Activated T-cell treated with anti-CD3 and anti-CD28 coated beads, Interleukin-2, amount 50 U/mL, for 24 hours (primary cell): ENCODE results near the gene NEDD8.
"Not testable (repeated sequence)": the region's sequence is repeated elsewhere in the genome, so short reads cannot be mapped to it uniquely, and the experiment has no call there.

Source experiments
- DNase-seq: peaks from one replicate; pipeline ENCODE4 v3.0.0-alpha.2; 2020
- H3K27ac Mint-ChIP-seq: 2 replicates; pipeline ENCODE4 v1.8.0; 2020; ENCODE audit warnings: mild to moderate bottlenecking, mixed read lengths
- H3K27me3 Mint-ChIP-seq: 2 replicates; pipeline ENCODE4 v1.8.0; 2020; ENCODE audit warnings: mixed read lengths
- H3K36me3 Mint-ChIP-seq: 2 replicates; pipeline ENCODE4 v1.8.0; 2020; ENCODE audit warnings: low read depth, mixed read lengths
- H3K4me1 Mint-ChIP-seq: 2 replicates; pipeline ENCODE4 v1.8.0; 2020; ENCODE audit warnings: low read depth, mixed read lengths
- H3K4me3 Mint-ChIP-seq: 2 replicates; pipeline ENCODE4 v1.8.0; 2020; ENCODE audit warnings: mild to moderate bottlenecking, moderate library complexity, mixed read lengths
- H3K9me3 Mint-ChIP-seq: 2 replicates; pipeline ENCODE4 v1.8.0; 2020; ENCODE audit warnings: mixed read lengths

Gene NEDD8

GRCh38 chr14:24245350-24245749 is 13.2 kb upstream of the NEDD8 start:
- H3K9me3 Mint-ChIP-seq, H3K27me3 Mint-ChIP-seq, H3K4me3 Mint-ChIP-seq: not testable (repeated sequence)
- Mint-ChIP-seq H3K4me1 (peaks cover 58% of the 10 kb centered on the region), H3K27ac (peak overlapping the region; percentile 39), H3K36me3 (peaks cover 24% of the 10 kb centered on the region)
- peak; percentile 26 for DNase-seq

GRCh38 chr14:24243336-24243836 is 11.2 kb upstream of the NEDD8 start:
- Mint-ChIP-seq H3K27me3 (no peaks in the 10 kb centered on the region), H3K4me1 (peaks cover 66% of the 10 kb centered on the region), H3K27ac (peak overlapping the region; percentile 100), H3K36me3 (peaks cover 40% of the 10 kb centered on the region), H3K4me3 (peak overlapping the region; percentile 96), H3K9me3 (no peaks in the 10 kb centered on the region)
- DNase-seq = peak; percentile 39

- peak; percentile 96 for DNase-seq
- Mint-ChIP-seq H3K27ac (peak overlapping the region; percentile 100), H3K4me3 (peak overlapping the region; percentile 96), H3K36me3 (peaks cover 55% of the 10 kb centered on the region), H3K9me3 (no peaks in the 10 kb centered on the region), H3K4me1 (peaks cover 67% of the 10 kb centered on the region), H3K27me3 (no peaks in the 10 kb centered on the region)
Observed at GRCh38 chr14:24241829-24242443, 9.8 kb upstream of the NEDD8 start.

- Mint-ChIP-seq H3K36me3 (peaks cover 71% of the 10 kb centered on the region), H3K27me3 (no peaks in the 10 kb centered on the region), H3K9me3 (no peaks in the 10 kb centered on the region), H3K4me3 (peak overlapping the region; percentile 96), H3K4me1 (peaks cover 73% of the 10 kb centered on the region), H3K27ac (peak overlapping the region; percentile 100)
- peak; percentile 24 for DNase-seq
Observed at GRCh38 chr14:24240110-24240918, 8.1 kb upstream of the NEDD8 start.

- Mint-ChIP-seq H3K4me3 (no peak overlapping the region), H3K4me1 (peaks cover 82% of the 10 kb centered on the region), H3K27me3 (no peaks in the 10 kb centered on the region), H3K27ac (peak overlapping the region; percentile 100), H3K36me3 (peaks cover 87% of the 10 kb centered on the region), H3K9me3 (no peaks in the 10 kb centered on the region)
- peak; percentile 22 for DNase-seq
Observed at GRCh38 chr14:24238527-24239037, 6.4 kb upstream of the NEDD8 start.

- H3K27ac Mint-ChIP-seq = peak overlapping the region; percentile 100
- H3K4me1 Mint-ChIP-seq = peaks cover 82% of the 10 kb centered on the region
- H3K9me3 Mint-ChIP-seq = no peaks in the 10 kb centered on the region
- DNase-seq = peak; percentile 25
- no peaks in the 10 kb centered on the region for H3K27me3 Mint-ChIP-seq
- no peak overlapping the region for H3K4me3 Mint-ChIP-seq
- H3K36me3 Mint-ChIP-seq = peaks cover 91% of the 10 kb centered on the region
Observed at GRCh38 chr14:24238123-24238522, 6.0 kb upstream of the NEDD8 start.

GRCh38 chr14:24237463-24237955 is 5.3 kb upstream of the NEDD8 start:
- Mint-ChIP-seq H3K27ac (peak overlapping the region; percentile 100), H3K27me3 (no peaks in the 10 kb centered on the region), H3K9me3 (no peaks in the 10 kb centered on the region), H3K4me3 (no peak overlapping the region), H3K4me1 (peaks cover 80% of the 10 kb centered on the region), H3K36me3 (peaks cover 95% of the 10 kb centered on the region)
- DNase-seq = peak; percentile 9

- DNase-seq = peak; percentile 23
- no peaks in the 10 kb centered on the region for H3K27me3 Mint-ChIP-seq
- no peak overlapping the region for H3K4me3 Mint-ChIP-seq
- H3K9me3 Mint-ChIP-seq = no peaks in the 10 kb centered on the region
- H3K4me1 Mint-ChIP-seq = peaks cover 78% of the 10 kb centered on the region
- H3K27ac Mint-ChIP-seq = peak overlapping the region; percentile 100
- peaks cover 94% of the 10 kb centered on the region for H3K36me3 Mint-ChIP-seq
Observed at GRCh38 chr14:24236689-24237462, 4.7 kb upstream of the NEDD8 start.

- no peaks in the 10 kb centered on the region for H3K27me3 Mint-ChIP-seq
- peaks cover 94% of the 10 kb centered on the region for H3K36me3 Mint-ChIP-seq
- H3K27ac Mint-ChIP-seq = peak overlapping the region; percentile 96
- DNase-seq = peak; percentile 14
- H3K4me1 Mint-ChIP-seq = peaks cover 77% of the 10 kb centered on the region
- H3K4me3 Mint-ChIP-seq = no peak overlapping the region
- H3K9me3 Mint-ChIP-seq = no peaks in the 10 kb centered on the region
Observed at GRCh38 chr14:24235804-24236688, 3.9 kb upstream of the NEDD8 start.

- no peaks in the 10 kb centered on the region for H3K27me3 Mint-ChIP-seq
- H3K36me3 Mint-ChIP-seq = peaks cover 85% of the 10 kb centered on the region
- no peaks in the 10 kb centered on the region for H3K9me3 Mint-ChIP-seq
- no peak for DNase-seq
- peaks cover 67% of the 10 kb centered on the region for H3K4me1 Mint-ChIP-seq
- peak overlapping the region; percentile 96 for H3K27ac Mint-ChIP-seq
- H3K4me3 Mint-ChIP-seq = peak overlapping the region; percentile 89
Observed at GRCh38 chr14:24234095-24235005, 2.2 kb upstream of the NEDD8 start.

- DNase-seq = no peak
- peak overlapping the region; percentile 96 for H3K27ac Mint-ChIP-seq
- H3K27me3 Mint-ChIP-seq = no peaks in the 10 kb centered on the region
- H3K9me3 Mint-ChIP-seq = no peaks in the 10 kb centered on the region
- peaks cover 63% of the 10 kb centered on the region for H3K4me1 Mint-ChIP-seq
- peak overlapping the region; percentile 89 for H3K4me3 Mint-ChIP-seq
- H3K36me3 Mint-ChIP-seq = peaks cover 84% of the 10 kb centered on the region
Observed at GRCh38 chr14:24233538-24233866, 1.3 kb upstream of the NEDD8 start.

GRCh38 chr14:24232645-24233537 is 724 bp upstream of the NEDD8 start, which contains the start of gene GMPR2:
TSS of gene GMPR2 (plus strand) at chr14:24232929. CDS start at chr14:24233254, 325 bp downstream.
- H3K36me3 Mint-ChIP-seq = peaks cover 82% of the 10 kb centered on the region
- peak within 1 kb of the TSS; percentile 96 for H3K27ac Mint-ChIP-seq
- no peak for DNase-seq
- H3K4me3 Mint-ChIP-seq = peak within 1 kb of the TSS; percentile 89
- no peaks in the 10 kb centered on the region for H3K27me3 Mint-ChIP-seq
- peaks cover 57% of the 10 kb centered on the region for H3K4me1 Mint-ChIP-seq
- no peaks in the 10 kb centered on the region for H3K9me3 Mint-ChIP-seq
